Colonic mucosa (tissue), 4 donors: ENCODE measurements around the gene SRF. TPM values are rescaled to one million over a fixed set of nuclear protein-coding genes. Genes with fewer than 3 reads are reported as not detected.

Experiments
- DNase-seq: peaks from one replicate; pipeline ENCODE4 v3.0.0-alpha.2; 2020
- H3K27ac ChIP-seq: fragments of 200-600 bp; one replicate; pipeline ENCODE4 v1.8.0; 2021
- H3K27me3 ChIP-seq: fragments of 200-600 bp; one replicate; pipeline ENCODE4 v1.8.0; 2021
- H3K36me3 ChIP-seq: fragments of 200-600 bp; one replicate; pipeline ENCODE4 v1.8.0; 2021
- H3K4me1 ChIP-seq: fragments of 200-600 bp; one replicate; pipeline ENCODE4 v1.8.0; 2021; ENCODE audit warnings: mild to moderate bottlenecking
- H3K4me3 ChIP-seq: fragments of 200-600 bp; one replicate; pipeline ENCODE4 v1.8.0; 2021
- H3K9ac ChIP-seq, 2 donors: one replicate each; pipeline ENCODE4 v1.7.0; 2013; ENCODE audit warnings: control low read depth in 2 of 2, low read depth in 2 of 2, low read length in 2 of 2
- H3K9me3 ChIP-seq: fragments of 200-600 bp; one replicate; pipeline ENCODE4 v1.8.0; 2021
- CTCF ChIP-seq: fragments of 200-600 bp; IDR thresholded peaks from one replicate; pipeline ENCODE4 v1.8.0; 2022; ENCODE audit warnings: antibody characterized with exemption, mild to moderate bottlenecking
- intact Hi-C: fragments of 100-400 bp; cut with DNase I; formaldehyde crosslinking; loops from one replicate; pipeline ENCODE4 v1.14.1; 2022
- total RNA-seq, 2 donors: library from RNA; stranded (reverse); fragmentation: NEBNext Ultra II Directional in 1 of 2; extraction: Animal tissue kit (Norgen Biotek cat#: 25700) in 1 of 2; gene quantifications; one replicate each; pipeline ENCODE4 v1.2.1, GENCODE V29; 2021
- donor health status: healthy.
- donor health status: DM: no; HTN: no; CAD: no.
- donor health status: DM: no; HTN: no; CAD: no.

SRF gene
- total RNA-seq, 2 donors from 2014 or later = 24.8 to 37.6 TPM

DNA sequence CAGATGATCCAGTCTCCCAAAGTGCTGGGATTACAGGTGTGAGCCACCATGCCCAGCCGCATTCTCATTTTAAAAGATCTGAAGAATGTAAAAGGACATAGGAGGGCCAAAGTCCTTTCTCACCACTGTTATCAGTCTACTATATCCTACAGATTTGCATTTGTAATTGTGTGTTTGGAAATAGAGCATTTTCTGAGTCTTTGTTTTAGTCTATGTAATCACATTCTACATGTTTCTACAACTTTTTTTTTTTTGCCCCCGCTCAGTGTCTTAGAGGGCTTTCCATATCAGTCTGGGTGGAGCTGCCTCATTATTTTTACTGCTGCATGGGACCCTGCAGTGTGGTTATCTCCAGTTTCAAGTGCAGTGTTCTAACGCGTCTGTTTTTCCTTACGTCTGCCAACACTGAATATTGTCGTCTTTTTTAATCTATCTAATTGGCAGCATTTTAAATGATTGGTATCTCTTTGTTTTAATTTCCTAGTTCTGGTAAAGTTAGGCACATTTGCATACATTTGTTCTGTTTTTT, 18.8 kb downstream of the SRF start:
- no peak for TF ChIP-seq CTCF
- no peak for DNase-seq
- H3K36me3 ChIP-seq = no peaks in the 10 kb centered on the region
- H3K27me3 ChIP-seq = no peaks in the 10 kb centered on the region
- no peaks in the 10 kb centered on the region for H3K9me3 ChIP-seq
- H3K4me1 ChIP-seq = no peaks in the 10 kb centered on the region
- H3K4me3 ChIP-seq = no peak overlapping the region
- intact Hi-C loops = no loop called here
- no peak overlapping the region for H3K9ac ChIP-seq
- H3K27ac ChIP-seq = no peak overlapping the region

DNA sequence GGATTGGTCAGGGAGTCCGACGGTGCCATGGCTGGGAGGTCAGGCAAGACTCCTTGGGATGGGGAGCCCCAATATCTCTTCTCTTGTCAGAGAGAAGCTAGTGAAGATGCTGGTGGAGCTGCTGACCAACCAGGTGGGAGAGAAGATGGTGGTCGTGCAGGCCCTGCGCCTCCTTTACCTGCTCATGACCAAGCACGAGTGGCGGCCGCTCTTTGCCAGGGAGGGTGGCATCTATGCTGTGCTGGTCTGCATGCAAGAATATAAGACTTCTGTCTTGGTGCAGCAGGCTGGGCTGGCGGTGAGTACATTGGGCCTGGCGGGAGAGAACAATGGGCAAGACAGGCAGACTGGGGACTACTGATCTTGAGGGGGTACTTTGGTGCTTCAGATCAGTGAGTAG, 21.8 kb downstream of the SRF start:
- no peak for TF ChIP-seq CTCF
- no peaks in the 10 kb centered on the region for H3K27me3 ChIP-seq
- no peak overlapping the region for H3K9ac ChIP-seq
- no peak for DNase-seq
- no peaks in the 10 kb centered on the region for H3K4me1 ChIP-seq
- no peak overlapping the region for H3K4me3 ChIP-seq
- no peaks in the 10 kb centered on the region for H3K36me3 ChIP-seq
- H3K9me3 ChIP-seq = no peaks in the 10 kb centered on the region
- intact Hi-C loops = no loop called here
- H3K27ac ChIP-seq = no peak overlapping the region

GRCh38 chr6:43193929-43194328, 22.9 kb downstream of the SRF start:
- H3K9ac ChIP-seq = no peak overlapping the region
- DNase-seq = no peak
- H3K4me1 ChIP-seq = no peaks in the 10 kb centered on the region
- no peaks in the 10 kb centered on the region for H3K36me3 ChIP-seq
- H3K9me3 ChIP-seq = no peaks in the 10 kb centered on the region
- no peaks in the 10 kb centered on the region for H3K27me3 ChIP-seq
- no peak overlapping the region for H3K4me3 ChIP-seq
- intact Hi-C loops = no loop called here
- no peak overlapping the region for H3K27ac ChIP-seq
- TF ChIP-seq CTCF = no peak

- no peak for TF ChIP-seq CTCF
Observed at GRCh38 chr6:43196337-43196736, 25.3 kb downstream of the SRF start.

DNA sequence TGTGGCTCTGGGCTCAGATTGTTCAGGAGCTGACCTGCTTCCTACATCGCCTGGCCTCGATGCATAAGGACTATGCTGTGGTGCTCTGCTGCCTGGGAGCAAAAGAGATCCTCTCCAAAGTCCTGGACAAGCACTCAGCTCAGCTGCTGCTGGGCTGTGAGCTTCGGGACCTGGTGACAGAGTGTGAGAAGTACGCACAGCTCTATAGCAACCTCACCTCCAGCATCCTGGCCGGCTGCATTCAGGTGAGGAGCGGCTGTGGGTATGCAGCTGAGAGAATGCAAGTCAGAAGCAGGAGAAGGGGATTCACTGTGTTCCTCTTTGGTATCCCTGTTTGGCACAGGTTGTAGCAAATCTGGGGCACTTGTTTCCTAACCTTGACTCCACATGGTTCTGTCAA, 28.8 kb downstream of the SRF start:
- H3K4me1 ChIP-seq = no peaks in the 10 kb centered on the region
- H3K9ac ChIP-seq = no peak overlapping the region
- intact Hi-C loops = no loop called here
- H3K36me3 ChIP-seq = no peaks in the 10 kb centered on the region
- no peaks in the 10 kb centered on the region for H3K9me3 ChIP-seq
- no peak for DNase-seq
- TF ChIP-seq CTCF = no peak
- no peak overlapping the region for H3K27ac ChIP-seq
- no peak overlapping the region for H3K4me3 ChIP-seq
- no peaks in the 10 kb centered on the region for H3K27me3 ChIP-seq

More at GRCh38 chr6:43196337-43196736, 25.3 kb downstream of the SRF start:
- no peak overlapping the region for H3K9ac ChIP-seq
- no peaks in the 10 kb centered on the region for H3K27me3 ChIP-seq
- no peak overlapping the region for H3K27ac ChIP-seq
- intact Hi-C loops = no loop called here
- no peak overlapping the region for H3K4me3 ChIP-seq
- H3K4me1 ChIP-seq = no peaks in the 10 kb centered on the region
- no peak for DNase-seq
- H3K36me3 ChIP-seq = no peaks in the 10 kb centered on the region
- H3K9me3 ChIP-seq = no peaks in the 10 kb centered on the region

- H3K36me3 ChIP-seq = no peaks in the 10 kb centered on the region
- H3K9ac ChIP-seq = no peak overlapping the region
- no peaks in the 10 kb centered on the region for H3K4me1 ChIP-seq
- no peaks in the 10 kb centered on the region for H3K9me3 ChIP-seq
- intact Hi-C loops = no loop called here
- H3K27me3 ChIP-seq = no peaks in the 10 kb centered on the region
- H3K27ac ChIP-seq = no peak overlapping the region
- no peak for DNase-seq
- TF ChIP-seq CTCF = no peak
- H3K4me3 ChIP-seq = no peak overlapping the region
Observed at GRCh38 chr6:43200541-43200940, 29.5 kb downstream of the SRF start.
